Stimulated activated CD4-positive, alpha-beta T cell treated with anti-CD3 and anti-CD28 coated beads, Interleukin-2, amount 100 ng/mL, for 4 hours (primary cell): Measurements from ENCODE around the gene PSMG4.

Experiments
- DNase-seq: peaks from one replicate; pipeline ENCODE4 v3.0.0-alpha.2; 2020; ENCODE audit warnings: low read depth

Gene PSMG4

GRCh38 chr6:3276174-3277167 lies 17.7 kb downstream of the PSMG4 start:
- no peak for DNase-seq

GRCh38 chr6:3277251-3277650 lies 18.5 kb downstream of the PSMG4 start:
- DNase-seq = no peak

GRCh38 chr6:3277851-3278416 lies 19.2 kb downstream of the PSMG4 start:
- no peak for DNase-seq

DNA sequence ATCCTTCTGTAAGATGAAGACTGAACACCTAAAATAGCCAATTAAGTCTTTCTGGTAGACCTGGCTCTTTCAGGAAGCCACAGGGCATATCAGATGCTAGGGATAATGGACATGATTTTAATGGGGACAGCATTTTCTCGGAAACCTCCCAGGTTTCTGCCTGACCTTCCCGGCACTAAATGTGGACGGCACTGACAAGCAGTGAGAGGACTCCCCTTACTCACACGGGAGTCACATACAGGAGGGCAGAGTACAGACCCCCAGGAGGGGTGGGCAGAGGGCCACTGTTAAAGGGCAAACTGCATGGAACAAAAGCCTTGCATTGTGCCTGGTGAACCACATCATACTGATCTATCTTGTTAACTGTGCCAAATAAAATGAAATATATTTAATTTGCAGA lies 19.9 kb downstream of the PSMG4 start:
- DNase-seq = no peak

DNA sequence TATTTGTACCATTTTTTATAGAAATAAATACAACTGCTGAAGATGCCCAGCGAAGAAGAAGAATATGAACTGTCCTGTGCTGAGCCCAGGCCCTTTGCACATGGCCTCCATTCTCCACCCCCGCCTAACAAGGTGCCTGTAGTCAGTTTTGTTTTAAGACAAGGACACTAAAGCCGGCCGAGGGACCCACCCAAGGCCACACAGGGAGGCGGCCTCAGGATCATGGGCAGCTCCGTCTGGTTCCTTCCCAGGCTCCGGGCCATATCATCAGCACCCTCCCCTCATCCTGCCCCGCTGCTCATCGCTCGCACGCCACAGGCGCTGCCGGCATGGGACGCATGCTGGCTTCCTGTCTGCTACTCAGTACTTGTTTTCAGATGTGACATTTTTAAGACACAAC lies 21.3 kb downstream of the PSMG4 start:
- no peak for DNase-seq

DNA sequence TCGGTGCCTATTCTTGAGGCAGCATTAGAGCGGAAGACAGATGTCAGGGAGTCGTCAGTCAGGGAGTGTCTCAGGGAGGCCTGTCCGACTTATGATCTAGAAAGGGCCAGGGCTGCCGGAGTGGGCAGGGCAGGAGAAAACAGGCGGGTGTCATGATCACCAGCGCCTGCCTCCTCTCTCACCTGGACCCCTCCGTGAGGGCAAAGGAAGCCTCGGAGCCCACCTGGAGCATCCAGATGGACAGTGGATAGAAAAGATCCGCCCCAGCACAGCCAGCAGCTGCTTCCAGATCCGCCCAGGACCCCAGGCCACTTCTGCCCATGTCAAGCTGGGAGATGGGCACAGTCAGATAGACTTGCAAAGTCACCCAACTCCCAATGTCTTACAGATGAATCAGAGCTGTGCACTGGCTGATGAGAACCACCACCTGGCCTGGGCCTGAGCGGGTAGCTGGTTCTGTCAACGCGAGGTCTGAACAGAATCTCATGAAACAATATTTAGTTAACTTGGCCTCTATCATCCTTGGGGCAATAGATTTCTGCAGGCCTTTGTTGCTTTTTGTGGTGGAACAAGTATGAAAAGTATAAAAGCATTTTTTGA lies 22.2 kb downstream of the PSMG4 start:
- no peak for DNase-seq

DNA sequence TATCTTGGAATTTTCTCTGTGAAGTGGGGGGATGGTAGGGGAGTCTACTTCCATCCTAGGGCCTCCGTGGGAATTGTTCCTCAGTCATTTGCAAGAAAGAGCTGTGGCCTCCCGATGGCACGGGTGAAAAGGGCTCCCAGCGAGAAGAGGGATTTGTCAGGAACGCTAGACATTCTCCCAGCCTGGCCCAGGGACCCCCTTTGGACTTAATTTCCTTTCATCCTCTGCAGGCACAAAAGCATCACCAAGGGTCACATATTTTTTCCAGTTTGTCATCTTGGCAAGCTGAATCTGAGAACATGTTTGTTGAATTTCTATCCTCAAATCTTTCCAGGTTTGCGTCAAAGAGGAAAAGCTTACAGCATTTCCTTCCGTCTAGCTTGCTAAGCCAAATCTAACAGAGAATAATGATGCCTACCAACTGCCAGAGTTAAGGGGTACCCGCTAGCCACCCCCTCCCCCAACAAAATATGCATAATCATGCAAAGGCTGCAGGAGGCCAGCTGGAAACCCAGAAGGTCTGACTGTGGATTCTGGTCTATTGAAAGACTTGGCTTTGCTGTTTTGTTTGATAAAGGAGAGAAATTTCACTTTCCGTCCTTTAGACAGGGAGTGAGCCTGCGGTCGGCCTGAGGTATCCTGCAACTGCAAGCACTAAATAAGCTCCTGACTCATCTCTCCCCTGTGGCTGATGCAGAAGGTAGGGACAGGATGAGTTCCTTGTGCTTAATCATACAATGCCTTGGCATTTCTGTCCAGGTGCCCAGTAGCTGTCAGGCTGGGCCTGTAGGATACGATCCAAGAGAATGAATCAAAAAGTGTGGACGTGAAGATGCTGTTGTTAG lies 23.1 kb downstream of the PSMG4 start:
- DNase-seq = no peak

- no peak for DNase-seq
Measured at GRCh38 chr6:3282476-3283236, 23.9 kb downstream of the PSMG4 start.

DNA sequence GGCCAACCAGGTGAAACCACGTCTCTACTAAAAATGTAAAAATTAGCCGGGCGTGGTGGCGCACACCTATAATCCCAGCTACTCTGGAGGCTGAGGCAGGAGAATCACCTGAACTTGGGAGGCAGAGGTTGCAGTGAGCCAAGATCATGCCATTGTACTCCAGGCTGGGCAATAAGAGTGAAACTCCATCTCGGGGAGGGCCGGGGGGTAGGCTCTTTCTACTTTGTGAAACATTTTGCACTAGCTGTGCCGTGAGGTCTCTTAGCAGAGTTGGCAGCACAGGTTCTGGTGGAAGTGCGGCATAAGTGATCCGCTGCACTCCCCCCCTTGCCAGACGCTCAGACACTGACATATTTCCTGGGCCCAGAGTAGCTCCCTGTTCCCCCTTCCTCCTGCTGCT lies 24.5 kb downstream of the PSMG4 start:
- no peak for DNase-seq

- no peak for DNase-seq
Measured at GRCh38 chr6:3283641-3284435, 25.1 kb downstream of the PSMG4 start.

DNA sequence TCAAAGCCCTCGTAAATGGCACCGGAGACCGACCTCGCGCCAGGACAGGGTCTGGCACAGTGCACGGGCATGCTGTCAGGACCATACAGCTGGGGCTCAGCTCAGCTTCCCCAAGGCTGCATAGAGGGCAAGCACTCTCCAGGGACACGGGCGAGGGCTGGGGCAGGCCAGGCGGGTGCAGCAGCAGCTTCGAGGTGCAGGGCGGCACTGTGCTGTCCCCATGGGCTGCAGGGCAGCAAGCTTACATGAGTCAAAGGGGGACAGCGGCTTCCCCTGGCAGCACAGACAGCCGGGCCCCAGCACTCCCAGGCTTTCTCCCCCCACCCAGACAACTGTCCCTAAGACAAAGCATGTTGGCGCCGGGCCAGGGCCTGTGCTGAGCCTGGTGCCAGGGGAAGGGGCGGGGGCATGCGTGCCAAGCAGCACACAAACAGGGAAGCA lies 25.7 kb downstream of the PSMG4 start:
- DNase-seq = no peak

- DNase-seq = no peak
Measured at GRCh38 chr6:3285049-3285639, 26.4 kb downstream of the PSMG4 start.

DNA sequence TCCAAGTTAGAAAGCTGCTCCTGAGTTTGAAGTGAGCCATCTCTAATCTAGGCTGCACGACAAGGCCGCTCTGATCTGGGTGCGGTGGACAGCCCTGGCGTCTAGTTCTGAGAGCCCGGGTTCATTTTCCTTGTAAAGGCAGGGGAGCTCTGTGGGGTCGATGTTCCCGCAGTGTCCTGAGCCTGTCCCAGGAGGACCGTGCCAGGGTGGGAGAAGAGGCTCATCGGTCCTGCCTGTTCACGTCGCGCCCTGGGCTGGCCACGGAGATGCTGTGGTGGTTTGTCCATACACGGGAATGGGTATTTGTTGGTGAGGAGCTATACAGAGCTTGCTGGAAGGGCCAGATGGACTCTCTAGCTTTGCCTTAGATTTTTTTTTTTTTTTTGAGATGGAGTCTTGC lies 27.0 kb downstream of the PSMG4 start:
- no peak for DNase-seq

DNA sequence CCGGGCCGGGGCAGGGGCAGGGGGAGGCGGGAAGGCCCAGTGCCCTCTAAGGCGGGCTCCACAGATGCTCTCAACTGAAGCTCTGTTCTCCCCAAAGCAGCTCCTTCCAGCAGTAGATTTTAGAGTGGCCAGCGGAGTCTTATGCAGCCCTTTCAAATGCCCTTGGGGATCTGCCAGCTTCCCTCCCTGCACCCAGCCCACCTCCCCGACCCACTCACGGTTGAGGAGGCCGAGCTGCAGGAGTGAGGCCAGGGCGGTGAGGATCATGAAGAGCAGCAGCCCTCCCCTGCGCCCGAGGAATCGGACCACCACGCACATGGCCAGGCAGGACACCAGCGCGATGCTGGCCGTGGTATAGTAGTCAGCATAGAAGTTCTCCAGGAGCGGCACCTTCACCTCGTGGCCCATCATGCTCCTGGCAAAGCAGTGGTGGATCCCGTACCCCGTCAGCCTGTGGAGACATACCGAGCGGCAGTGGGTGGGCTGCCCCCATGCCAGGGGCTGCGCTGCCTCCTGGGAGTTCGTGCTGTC lies 28.0 kb downstream of the PSMG4 start:
- no peak for DNase-seq

DNA sequence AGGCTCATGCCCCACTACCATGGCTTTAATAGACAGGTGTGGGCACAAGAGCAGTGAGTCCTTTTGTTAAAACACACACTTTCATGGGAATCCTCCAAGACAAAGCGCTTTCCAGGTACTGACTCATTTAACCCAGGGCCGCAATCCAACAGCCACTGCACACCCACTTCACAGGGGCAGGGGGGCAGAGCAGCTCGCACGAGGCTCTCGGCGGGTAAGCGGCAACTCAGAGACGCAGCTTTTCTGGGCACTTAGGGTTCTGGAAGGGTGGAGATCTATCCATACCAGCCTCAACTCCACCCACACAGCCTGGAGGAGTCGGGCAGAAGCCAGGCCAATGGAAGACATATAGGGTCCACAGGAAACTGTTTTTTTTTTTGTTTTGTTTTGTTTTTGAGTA lies 28.6 kb downstream of the PSMG4 start:
- DNase-seq = no peak

- DNase-seq = no peak
Measured at GRCh38 chr6:3287976-3288707, 29.4 kb downstream of the PSMG4 start.

GRCh38 chr6:3288711-3289663 lies 30.2 kb downstream of the PSMG4 start:
- DNase-seq = no peak

DNA sequence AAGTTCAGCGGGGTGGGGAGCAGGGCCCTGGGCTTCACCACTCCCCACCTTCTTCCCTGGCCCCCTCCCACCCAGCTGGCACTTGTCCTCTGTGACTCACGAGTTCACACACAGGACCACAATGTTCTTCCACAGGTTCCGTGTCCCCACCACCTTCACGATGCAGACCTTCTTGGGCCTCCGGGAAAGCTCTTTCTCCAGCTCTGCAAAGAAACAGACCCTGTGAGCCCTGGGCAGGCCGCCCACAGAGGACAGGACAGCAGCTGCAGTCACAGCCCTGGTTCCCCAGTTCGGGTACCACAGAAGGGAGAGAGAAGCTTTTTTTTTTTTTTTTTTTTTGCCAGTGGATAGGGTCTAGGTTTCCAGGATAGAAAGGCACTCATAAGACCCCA lies 30.9 kb downstream of the PSMG4 start:
- no peak for DNase-seq
